Raji (cell line): ENCODE measurements around the gene SLC39A11.

Experiments used
- POLR2A ChIP-seq: IDR thresholded peaks from 2 replicates; pipeline ENCODE4 v1.6.1; 2011; ENCODE audit warnings: low read depth, low read length, control low read depth; ENCODE audit not compliant: insufficient read depth

The SLC39A11 gene

DNA sequence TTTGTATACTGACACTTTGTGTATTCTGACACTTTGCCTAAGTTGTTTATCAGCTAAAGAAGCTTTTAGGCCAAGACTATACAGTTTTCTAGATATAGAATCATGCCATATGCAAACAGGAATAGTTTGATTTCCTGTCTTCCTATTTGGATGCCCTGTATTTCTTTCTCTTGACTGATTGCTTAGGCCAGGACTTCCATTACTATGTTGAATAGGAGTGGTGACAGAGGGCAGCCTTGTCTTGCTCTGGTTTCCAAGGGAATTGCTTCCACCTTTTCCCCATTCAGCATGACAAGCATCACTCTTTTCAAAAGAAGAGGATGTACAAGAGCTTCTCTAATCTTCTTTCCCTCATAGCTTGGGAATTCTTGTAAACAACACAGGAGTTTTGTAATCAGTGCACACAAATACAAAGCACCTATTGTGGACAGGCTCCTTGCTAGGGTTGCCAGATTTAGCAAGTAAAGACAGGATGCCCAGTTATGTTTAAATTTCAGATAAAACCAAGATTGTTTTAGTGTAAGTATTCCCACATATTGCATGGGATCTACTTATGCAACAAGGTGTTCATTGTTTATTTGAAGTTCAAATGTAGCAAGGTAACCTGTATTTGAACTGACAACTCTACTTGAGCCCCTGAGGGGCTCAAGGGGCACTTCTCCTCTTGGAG lies 233.5 kb downstream of the SLC39A11 start:
- no peak for TF ChIP-seq POLR2A

DNA sequence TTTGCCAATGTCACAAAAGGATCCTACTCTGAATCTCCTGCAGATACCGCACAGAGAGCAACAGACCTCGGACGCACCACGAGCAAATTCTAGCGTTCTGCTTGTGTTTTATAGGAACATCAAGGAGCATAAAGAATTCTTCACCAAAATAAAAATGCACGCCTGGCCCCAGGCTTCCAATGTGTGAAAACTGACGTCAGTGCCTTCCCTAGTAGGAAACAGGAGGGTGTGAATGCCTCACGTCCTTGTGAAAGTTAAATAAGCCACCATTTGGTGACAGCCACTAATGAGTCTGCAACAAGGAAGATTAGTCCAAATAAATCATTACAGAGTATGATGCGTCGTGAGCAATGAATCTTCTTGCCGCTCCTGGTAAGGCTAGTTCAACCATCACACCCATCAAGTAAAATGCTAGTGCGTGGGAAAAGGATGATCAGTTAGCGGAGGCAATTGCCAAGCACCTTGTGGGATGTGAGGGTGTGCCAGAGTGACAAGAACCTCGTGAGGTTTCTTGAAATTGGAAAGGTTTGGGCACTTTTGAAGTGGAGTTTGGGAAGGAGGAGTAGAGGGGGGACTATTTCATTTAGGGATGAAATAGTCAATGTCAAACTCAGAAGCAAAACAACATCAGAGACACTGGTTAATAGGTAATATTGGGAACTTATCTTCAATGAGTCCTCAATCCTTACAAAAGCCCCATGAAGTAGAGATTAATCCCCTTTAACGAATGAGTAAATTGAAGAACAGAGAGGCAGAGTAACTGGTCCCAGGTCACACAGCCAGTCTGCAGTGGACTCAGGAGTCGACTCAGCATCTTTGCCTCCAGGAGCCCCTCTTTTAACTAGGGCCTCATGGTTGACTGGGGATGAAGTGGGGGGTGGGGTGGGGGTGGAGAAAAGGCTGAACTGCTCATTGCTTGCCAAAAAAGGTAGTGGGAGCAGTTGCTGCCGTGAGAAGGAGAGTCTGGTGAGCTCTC lies 238.8 kb downstream of the SLC39A11 start:
- no peak for TF ChIP-seq POLR2A

DNA sequence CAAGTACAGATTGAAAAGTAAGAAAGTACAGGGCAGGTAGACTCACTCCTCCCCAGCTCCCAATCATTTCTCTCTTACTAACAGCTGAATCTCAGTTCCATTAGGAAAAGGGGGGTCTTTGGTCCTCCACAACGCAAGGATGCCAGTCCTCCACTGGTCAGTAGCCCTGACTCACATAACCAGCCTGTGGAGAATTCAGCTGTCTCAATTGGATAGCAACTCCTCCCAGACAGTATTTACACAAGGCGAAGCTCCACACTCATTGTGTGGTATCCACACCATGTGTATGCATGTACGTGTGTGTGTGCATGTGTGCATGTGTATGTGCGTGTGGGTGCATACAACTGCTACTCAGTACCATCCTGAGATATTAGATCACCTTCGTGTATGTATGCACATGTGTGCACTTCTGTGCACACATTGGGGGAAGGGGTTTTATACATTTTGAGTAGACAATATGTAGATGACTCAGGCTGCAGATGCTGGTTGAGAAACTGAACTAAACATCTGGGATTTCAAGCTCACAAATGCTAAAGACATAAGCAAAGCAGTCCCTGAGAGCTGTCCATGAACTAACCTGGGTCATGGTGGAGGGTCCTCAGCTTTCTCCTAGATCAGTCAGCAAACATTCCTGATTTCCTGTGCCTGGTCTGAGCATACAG lies 240.1 kb downstream of the SLC39A11 start:
- TF ChIP-seq POLR2A, result no peak

DNA sequence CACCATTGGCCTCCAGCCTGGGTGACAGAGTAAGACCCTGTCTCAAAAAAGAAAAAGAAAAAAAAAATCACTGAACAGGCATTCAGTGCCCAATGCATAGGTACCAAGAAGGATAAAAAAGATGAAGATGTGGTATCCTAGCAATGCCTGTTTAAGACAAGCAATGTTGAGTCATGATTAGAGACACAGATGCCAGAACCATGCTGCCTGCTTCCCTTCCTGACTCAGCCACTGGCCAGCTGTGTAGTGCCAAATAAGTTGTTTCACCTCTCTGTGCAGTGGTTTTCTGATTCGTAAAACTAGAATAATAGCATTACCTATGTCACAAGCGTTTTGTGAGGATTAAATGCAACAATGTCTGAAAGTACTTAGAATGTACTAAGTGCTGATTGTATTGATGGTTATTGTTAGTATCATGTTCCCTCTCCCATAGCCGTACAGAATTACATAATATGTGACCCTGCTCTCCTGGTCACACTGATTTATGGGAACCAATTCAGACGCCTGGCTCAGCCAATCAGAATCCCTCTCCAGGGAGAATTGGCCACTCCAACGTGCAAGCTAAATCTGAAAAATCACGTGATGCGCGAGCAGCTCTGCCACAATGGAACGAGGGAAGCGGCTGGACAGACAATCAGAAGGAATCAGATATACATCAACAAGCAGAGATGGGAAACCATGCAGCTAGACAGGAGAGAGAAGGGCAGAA lies 241.9 kb downstream of the SLC39A11 start:
- no peak for TF ChIP-seq POLR2A

DNA sequence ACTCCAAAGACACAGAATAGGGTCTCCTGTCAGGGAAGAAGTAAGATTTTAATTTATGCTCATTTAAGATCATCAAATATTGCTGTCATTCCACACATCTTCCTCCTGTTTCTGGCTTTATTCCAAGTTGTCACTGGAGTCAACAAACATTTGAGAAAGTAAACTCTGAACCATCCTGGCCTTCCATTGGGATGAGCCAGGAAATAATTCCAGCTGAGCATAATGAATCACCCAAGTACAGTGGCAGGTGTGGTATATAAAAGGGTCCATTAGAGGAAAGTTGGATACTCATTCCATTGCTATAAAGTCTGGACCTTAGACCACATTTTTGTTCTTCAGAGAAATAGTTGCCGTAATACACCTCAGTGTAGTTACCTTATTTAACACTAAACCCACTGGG lies 246.1 kb downstream of the SLC39A11 start:
- TF ChIP-seq POLR2A, result no peak

DNA sequence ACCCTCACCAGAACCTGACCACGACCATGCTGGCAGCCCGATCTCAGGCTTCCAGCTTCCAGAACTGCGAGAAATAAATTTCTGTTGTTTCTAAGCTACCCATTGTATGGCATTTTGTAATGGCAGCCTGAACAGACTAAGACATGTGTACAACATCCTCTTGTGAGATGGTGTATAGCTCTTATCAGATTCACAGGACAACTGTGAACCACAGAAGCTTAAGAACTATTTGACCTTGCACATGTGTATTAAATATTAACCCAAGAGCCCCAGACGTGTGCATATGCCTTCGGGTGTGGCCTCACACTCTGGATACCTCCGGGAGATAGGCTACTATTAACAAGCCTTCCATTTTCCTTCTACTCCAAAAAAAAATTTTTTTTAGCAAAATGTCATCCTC lies 248.9 kb downstream of the SLC39A11 start:
- no peak for TF ChIP-seq POLR2A

DNA sequence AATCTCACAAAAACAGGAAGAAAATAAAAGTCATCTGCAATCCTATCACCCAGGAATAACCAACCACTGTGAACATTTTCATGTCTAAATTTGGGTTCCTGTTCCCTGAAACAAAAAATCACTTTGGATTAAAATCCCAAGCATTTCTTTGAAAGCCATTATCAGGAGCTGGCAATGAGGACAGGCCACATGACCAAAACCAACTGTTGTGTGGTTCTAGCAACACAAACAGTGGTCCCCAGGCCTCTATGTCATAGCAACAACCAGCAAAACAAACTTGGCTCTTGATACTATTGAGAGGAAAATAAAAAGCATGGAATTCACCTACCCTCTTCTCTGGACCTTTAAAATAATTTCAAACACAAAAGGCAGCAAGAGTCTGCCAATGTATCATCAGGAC lies 252.5 kb downstream of the SLC39A11 start:
- no peak for TF ChIP-seq POLR2A

DNA sequence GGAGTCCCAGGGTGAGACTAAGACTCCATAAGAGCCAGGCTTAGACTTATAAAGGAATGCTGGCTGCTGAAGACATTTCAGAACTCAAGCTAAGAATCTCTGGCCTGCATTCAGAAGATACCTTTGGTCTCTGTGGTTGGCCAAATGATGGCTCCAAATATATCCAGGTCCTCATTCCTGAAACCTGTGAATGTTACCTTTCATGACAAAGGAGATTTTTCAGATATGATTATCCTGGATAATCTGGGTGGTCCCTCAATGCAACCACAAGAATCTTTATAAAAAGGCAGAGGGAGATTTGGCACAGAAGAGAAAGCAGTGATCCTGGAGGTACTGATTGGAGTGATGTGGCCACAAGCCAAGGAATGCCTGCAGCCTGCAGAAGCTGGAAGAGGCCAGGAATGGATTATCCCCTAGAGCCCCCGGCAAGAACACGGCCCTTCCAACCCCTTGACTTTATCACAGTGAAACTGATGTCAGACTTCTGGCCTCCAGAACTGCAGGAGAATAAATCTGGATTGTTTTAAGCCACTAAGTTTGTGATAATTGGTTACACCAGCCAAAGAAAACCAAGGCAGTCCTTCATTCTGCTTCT lies 253.3 kb downstream of the SLC39A11 start:
- no peak for TF ChIP-seq POLR2A

DNA sequence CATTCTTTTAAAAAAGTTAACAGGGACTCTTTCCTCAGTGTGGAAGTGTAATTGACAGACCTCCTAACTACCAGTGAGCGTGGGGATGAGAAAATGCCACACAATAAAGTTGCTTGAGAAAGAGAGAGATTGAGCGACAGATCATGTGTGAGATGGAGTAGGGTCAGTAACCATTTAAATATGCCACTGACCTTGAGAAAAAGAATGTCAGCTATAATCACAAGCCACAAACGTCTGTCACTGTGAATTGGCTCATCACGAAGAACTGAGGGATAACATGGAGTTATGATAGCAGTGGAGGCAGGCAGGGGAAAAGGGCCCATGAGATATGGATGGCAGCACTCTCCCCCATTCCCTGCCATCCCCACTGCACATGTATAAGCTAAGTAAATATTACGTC lies 253.9 kb downstream of the SLC39A11 start:
- TF ChIP-seq POLR2A, result no peak

DNA sequence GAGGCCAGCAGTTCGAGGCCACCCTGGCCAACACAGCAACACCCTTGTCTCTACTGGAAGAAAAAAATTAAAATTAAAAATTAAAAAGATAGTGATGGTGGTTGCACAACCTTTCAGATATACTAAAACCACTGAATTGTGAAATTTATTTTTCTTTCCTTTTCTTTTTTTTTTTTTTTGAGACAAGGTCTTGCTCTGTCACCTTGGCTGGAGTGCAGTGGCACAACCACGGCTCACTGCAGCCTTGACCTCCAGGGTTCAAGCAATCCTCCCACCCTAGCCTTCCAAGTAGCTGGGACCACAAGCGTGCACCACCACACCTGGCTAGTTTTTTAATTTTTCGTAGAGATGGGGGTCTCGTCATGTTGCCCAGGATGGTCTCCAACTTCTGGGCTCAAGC lies 254.4 kb downstream of the SLC39A11 start:
- TF ChIP-seq POLR2A, result no peak

DNA sequence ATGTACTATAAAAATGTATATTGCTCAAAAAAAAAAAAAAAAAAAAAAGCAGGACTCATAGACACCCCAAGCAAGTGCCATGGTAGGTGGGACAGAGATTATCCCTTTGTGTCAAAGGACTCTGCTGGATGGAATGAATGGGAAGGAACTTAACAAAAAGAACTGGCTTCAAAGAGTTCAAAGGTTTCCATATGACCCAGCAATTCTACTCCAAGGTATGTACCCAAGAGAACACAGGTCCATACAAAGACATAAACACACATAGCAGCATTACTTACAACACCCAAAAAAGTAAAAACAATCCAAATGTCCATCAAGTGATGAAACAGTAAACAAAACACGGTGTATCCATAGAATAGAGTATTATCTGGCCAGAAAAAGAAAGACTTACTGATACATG lies 255.2 kb downstream of the SLC39A11 start:
- TF ChIP-seq POLR2A, result no peak

DNA sequence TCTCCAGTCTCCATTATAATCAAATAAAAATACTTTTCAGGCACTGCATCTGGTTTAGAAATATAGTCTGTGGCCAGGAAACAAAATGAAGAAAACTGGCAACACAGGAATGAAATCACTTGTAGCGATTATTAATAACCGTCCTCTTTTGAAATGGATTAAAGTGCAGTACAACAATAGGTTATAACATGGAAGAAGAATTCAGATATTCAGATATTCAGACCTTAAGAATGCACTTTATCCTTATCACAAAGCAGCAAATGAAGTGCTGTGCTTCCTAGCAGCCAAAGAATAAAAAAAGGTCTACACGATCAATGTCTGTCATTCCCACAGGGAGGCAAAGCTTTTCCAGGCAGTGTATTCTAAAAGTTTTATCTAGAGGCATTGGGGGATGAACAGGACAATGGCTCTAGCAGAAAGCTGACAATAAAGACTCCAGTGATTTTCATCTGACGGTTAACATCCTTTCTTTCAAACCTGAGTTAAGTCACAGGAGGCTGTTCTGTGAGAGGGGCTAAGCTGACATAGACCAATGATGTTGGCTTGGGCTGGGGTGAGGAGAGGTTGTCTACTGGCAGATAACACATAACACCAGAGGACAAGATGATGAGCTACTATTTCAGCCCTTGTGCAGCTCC lies 259.2 kb downstream of the SLC39A11 start:
- no peak for TF ChIP-seq POLR2A

DNA sequence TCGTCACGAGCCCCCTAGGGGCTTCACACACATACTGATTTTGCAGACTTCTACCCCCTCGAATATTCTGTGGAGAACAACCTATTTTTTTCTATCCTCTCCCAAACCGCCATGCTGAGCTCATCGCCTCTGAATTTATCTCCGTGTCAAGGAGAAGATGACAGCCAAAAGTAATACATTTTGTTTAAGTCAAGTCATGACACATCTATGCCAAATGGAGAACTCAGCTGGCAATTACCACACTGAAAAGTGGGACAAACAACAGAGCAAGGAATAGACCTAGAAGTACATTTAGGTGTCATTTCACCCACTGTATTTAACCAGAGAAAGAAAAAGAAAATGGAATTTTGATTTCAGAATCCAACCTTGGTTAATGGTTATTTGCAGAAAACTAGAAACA lies 260.2 kb downstream of the SLC39A11 start:
- no peak for TF ChIP-seq POLR2A

DNA sequence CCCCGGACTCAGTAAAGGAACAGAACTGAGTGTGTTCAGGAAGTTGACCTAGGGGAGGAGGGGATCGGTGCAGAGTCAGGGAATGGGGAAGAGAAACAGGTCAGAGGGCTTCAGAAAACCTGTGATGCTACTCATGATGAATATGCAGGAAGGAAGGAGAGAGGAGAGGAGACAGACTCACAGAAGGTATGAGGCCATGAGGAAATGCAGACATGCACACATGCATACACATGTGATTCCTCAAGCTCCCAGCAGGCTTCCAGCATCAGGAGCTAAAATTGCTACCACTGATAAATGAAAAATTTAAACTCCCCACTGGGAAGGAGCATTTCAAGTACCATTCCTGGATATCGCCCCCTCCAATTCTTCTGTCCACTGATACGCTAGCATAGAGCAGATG lies 262.6 kb downstream of the SLC39A11 start:
- no peak for TF ChIP-seq POLR2A
